ENCODE data around the gene ACTR3C.
"Not testable (repeated sequence)": the region's sequence is repeated elsewhere in the genome, so short reads cannot be mapped to it uniquely, and the experiment has no call there.

Gene ACTR3C

DNA sequence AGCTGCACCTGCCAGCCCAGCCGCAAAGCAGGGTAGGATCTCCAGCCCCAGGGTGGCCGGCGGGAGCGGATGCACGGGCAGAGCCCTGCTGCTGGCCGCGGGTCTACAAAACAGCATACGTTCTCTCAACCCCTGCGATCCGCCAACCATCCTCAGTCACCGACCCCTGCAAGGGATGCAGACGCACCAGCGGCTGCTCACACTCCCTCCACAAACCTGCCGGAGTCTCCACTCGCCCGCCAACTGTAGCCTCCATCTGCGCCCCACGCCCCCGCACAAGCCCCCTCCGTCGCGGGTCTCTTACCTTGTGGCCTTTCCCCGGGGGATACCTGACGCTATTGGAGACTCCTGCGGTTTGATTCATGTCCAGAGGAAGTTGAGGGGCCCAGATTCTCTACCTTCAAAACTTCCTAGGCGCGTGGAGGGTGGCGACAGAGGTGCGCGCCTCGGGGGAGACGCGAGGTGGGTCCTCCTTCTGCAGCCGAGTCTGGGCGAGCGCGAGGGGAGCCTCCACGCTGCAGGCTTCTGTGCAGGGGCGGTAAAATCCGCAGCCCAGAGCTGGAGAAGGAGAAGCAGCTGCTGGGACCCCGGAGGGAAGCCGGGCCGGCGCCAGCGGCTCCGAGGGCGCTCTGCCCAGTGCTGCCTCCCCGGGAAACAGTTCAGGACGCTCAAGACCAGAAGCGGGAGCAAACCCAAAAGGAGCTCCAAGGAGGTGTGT is 103.2 kb downstream of the ACTR3C start:
- not testable (repeated sequence) for DNase-seq (ENCODE audit: extremely low read depth in 1 of 2, low read depth in 1 of 2)

DNA sequence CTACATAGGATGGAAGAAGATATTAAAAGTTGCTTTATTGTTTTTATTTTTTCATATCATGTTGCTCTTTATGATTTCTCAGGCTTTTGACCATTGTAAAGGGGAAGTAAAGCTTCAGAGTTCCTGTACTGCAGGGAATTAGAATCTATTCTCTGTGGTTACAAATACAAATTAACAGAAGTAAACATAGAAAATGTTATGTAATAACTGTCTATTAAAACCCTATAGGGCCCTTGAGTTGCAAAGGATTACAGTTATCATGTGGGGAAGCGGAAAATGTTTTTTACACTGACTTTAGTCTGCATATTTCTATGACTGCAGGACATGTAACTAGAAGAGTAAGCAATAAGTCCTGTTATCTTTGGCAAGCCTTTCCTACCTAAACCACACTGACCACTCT is 116.5 kb downstream of the ACTR3C start:
- not testable (repeated sequence) for DNase-seq (ENCODE audit: extremely low read depth in 1 of 2, low read depth in 1 of 2)

DNA sequence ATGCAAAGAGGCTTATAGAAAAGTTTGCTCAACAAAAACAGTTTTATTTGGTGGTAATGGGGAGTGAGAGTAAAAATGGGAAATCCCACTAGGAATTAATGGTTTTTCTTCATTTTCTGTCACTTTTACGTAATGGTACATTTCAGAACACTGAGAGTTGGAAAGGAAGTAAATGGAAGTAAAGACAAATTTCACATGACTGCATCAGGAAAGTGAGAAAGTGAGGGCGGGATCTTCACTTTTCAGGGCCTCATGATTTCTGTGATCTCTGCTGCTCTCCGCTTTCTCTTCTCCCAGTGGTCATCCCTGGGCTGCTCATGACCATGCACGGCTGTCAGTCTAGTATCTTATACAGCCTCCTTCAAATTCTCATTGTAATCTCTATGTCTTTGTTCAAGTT is 117.5 kb downstream of the ACTR3C start:
- DNase-seq (ENCODE audit: extremely low read depth in 1 of 2, low read depth in 1 of 2) = not testable (repeated sequence)

DNA sequence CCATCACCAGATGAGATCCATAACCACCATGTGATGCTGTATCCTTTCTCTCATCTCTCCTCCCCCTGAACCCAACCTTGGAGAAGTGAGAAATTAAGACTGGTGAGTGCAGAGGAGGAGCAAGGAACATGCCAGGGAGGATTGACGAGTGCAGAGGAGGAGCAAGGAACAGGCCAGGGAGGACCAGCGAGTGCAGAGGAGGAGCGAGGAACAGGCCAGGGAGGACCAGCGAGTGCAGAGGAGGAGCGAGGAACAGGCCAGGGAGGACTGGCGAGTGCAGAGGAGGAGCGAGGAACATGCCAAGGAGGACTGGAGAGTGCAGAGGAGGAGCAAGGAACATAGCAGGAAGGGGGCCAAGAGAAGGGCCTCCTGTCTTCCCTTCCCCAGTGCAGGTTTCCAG is 118.8 kb downstream of the ACTR3C start:
- DNase-seq (ENCODE audit: extremely low read depth in 1 of 2, low read depth in 1 of 2) = not testable (repeated sequence)

DNA sequence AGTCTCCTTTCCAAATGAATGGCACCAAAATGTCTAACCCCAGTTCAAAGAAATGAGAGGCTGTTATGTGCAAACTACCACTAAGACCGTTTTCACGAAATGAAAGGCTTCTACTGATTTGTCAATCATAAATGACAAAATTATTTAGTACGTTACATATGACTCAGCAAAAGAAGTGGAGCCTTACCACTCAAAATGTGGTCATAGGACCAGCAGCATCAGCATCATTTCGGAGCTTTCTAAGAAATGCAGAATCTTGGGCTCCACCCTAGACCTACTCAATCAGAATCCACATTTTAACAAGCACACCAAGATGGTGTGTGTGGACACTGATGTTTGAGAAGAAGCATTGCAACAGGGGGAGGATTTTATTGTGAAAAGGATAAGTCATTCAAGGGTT is 120.5 kb downstream of the ACTR3C start:
- not testable (repeated sequence) for DNase-seq (ENCODE audit: extremely low read depth in 1 of 2, low read depth in 1 of 2)
